ENCODE measurements around the gene RALGAPA2.

Gene RALGAPA2

GRCh38 chr20:20692587-20692986 lies 19.9 kb downstream of the RALGAPA2 start:
- TF ChIP-seq, protein P1, sequence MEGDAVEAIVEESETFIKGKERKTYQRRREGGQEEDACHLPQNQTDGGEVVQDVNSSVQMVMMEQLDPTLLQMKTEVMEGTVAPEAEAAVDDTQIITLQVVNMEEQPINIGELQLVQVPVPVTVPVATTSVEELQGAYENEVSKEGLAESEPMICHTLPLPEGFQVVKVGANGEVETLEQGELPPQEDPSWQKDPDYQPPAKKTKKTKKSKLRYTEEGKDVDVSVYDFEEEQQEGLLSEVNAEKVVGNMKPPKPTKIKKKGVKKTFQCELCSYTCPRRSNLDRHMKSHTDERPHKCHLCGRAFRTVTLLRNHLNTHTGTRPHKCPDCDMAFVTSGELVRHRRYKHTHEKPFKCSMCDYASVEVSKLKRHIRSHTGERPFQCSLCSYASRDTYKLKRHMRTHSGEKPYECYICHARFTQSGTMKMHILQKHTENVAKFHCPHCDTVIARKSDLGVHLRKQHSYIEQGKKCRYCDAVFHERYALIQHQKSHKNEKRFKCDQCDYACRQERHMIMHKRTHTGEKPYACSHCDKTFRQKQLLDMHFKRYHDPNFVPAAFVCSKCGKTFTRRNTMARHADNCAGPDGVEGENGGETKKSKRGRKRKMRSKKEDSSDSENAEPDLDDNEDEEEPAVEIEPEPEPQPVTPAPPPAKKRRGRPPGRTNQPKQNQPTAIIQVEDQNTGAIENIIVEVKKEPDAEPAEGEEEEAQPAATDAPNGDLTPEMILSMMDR (IDR thresholded peaks at IDR 0.05): no peak

- TF ChIP-seq, protein P1 (IDR thresholded peaks at IDR 0.05): no peak
Measured at GRCh38 chr20:20691477-20692235, 20.8 kb downstream of the RALGAPA2 start.

DNA sequence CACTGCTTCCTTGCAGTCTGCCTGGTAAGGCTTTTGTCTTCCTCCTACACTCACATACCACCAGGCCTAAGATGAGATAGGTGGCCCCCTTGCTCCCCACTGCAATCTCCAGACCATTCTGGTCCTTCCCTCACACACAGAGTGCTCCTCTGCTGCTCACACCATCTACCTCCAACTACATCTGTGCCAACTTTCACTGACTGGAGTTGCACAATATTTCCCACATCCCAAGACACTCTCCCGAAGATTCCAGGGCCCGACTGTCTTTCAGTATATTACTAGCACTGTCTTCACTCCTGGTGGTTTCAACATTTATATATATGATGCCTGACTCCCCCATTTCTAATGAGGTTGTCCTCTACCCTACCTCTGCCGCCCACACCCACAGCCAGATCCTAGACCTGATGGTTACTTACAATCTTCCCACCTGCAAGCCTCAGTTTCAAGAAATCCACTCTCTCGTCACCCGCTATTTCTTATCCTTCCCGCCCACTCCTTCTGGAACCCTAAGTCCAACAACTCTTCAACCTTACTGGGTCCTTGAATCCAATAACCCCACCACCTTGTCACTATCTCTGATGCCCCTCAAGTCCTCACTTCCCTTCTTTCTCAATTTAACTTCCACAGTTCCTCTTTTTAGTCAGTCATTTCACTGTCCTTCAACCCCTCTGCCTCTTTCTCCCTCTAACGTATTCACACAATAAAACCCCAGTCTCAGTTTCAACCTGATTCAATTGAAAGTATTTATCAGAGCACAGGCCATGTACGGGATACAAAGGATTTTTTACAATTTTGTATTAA lies 21.6 kb downstream of the RALGAPA2 start:
- TF ChIP-seq, protein P1 (IDR thresholded peaks at IDR 0.05): no peak

DNA sequence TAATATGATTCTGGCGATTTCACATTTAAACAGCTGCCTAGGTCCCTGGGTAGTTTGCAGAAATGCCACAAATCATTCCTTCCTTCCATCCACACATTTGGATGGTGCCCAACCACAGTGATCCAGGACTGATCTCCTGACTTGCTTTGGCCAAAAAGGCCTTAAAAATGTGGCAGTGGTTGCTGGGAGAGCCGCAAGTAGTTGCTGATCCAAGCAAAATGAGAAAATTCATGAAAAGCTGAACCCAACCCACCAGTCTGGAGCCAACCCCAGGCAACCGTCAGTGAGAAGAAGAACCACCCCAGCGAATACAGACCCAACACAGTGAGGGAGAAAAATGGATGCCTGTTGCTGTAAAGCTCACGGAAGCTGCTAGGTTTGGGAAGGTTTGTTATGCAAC lies 25.1 kb downstream of the RALGAPA2 start:
- TF ChIP-seq, protein P1 (IDR thresholded peaks at IDR 0.05): no peak

- TF ChIP-seq, protein P1 (IDR thresholded peaks at IDR 0.05): no peak
Measured at GRCh38 chr20:20685635-20686034, 26.8 kb downstream of the RALGAPA2 start.

DNA sequence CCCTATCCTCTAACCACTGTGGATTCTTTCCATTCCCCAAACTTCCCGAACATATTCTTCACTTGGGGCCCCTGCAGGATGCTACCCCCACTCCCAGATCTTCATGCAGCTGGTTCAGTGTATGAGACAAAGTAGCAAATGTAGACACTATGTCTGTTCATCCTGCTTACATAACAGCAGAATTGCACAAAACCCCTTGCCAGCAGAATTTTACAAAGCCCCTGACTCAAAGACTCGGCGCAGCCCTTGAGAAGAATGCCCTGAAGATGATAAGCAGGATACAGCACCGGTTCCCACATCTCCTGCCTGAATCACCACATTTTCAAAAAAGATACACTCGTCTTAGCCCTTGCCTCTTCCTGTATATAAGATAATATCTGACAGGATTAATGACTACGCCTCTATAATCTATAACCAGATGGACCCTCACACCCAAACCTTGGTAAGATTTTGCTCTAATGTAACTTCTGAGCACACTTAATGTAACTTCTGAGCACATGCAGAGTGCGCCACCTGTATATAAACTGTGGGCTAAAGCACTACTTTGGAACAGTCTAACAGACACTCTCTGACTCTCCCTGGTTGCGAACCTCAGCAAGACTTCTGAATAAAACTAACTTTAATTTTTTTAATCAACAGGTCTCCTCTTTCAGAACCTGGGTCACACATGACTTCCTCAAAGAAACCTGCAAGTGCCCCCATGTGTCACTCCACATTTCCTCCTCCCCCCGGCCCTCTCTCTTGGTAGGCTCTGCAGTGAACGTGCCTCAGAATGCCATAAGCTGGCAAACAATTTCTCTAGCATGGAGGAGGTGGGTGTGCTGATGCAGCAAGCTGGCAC lies 28.7 kb downstream of the RALGAPA2 start:
- TF ChIP-seq, protein P1 (IDR thresholded peaks at IDR 0.05): no peak

GRCh38 chr20:20683020-20683419 lies 29.4 kb downstream of the RALGAPA2 start:
- TF ChIP-seq, protein P1 (IDR thresholded peaks at IDR 0.05): no peak

Data from LNCAP (cell line).